Fibroblast of skin of abdomen (primary cell): ENCODE measurements around the gene MOV10L1.
"Not testable (repeated sequence)": the region's sequence is repeated elsewhere in the genome, so short reads cannot be mapped to it uniquely, and the experiment has no call there.

Experiments
- DNase-seq: peaks from one replicate; pipeline ENCODE4 v3.0.0-alpha.2; 2013

MOV10L1 gene

GRCh38 chr22:50161508-50162390 lies 71.9 kb downstream of the MOV10L1 start:
- no peak for DNase-seq

- no peak for DNase-seq
These were observed 72.7 kb downstream of the MOV10L1 start for GRCh38 chr22:50162391-50162956.

GRCh38 chr22:50165436-50166123 lies 75.8 kb downstream of the MOV10L1 start:
- DNase-seq: no peak

GRCh38 chr22:50167689-50168489 lies 78.1 kb downstream of the MOV10L1 start:
- DNase-seq: no peak

GRCh38 chr22:50168490-50169180 lies 78.8 kb downstream of the MOV10L1 start:
- DNase-seq: not testable (repeated sequence)

- DNase-seq: no peak
These were observed 79.5 kb downstream of the MOV10L1 start for GRCh38 chr22:50169181-50169759.

- no peak for DNase-seq
These were observed 80.1 kb downstream of the MOV10L1 start for GRCh38 chr22:50169774-50170341.

- DNase-seq: no peak
These were observed 80.9 kb downstream of the MOV10L1 start, which contains the start of gene PANX2 for GRCh38 chr22:50170453-50171318. TSS of gene PANX2 (plus strand) at chr22:50170731. CDS start at chr22:50170731, 0 bp downstream.

GRCh38 chr22:50171319-50171964 lies 81.6 kb downstream of the MOV10L1 start:
- no peak for DNase-seq

- DNase-seq: no peak
These were observed 82.2 kb downstream of the MOV10L1 start for GRCh38 chr22:50171965-50172421.

GRCh38 chr22:50173311-50173982 lies 83.6 kb downstream of the MOV10L1 start:
- no peak for DNase-seq

GRCh38 chr22:50173983-50174355 lies 84.2 kb downstream of the MOV10L1 start:
- DNase-seq: no peak

- DNase-seq: no peak
These were observed 84.8 kb downstream of the MOV10L1 start for GRCh38 chr22:50174382-50175190.

- DNase-seq: no peak
These were observed 85.3 kb downstream of the MOV10L1 start for GRCh38 chr22:50175191-50175461.

- no peak for DNase-seq
These were observed 86.4 kb downstream of the MOV10L1 start for GRCh38 chr22:50175921-50176849.

GRCh38 chr22:50176850-50177536 lies 87.2 kb downstream of the MOV10L1 start:
- DNase-seq: no peak
